HCT116 (cell line): ENCODE results near the gene NFIX. TPM values are rescaled to one million over a fixed set of nuclear protein-coding genes. Genes with fewer than 3 reads are reported as not detected.

Experiments used
- ATAC-seq: fragments of 200-7000 bp; cut with Tn5 transposase; 2 replicates; pipeline ENCODE4 v1.9.1; 2020; ENCODE audit warnings: mild to moderate bottlenecking, moderate library complexity
- BruUV-seq: library from RNA; stranded (reverse); fragments of 400-500 nt; replicated peaks from 2 replicates; lab custom pipeline; 2021; lab: Mats Ljungman, UMichigan
- CTCF ChIA-PET: fragments of 300-600 bp; sonication (Branson Sonifier 250); formaldehyde crosslinking; loops from one replicate; lab custom pipeline; 2021; ENCODE audit warnings: antibody characterized with exemption; lab: Charles Lee
- POLR2A ChIA-PET: fragments of 300-600, 350-600 bp; sonication (Branson Sonifier 250); formaldehyde crosslinking; loops from one replicate; lab custom pipeline; 2021; ENCODE audit warnings: antibody characterized with exemption; lab: Charles Lee
- RAD21 ChIA-PET, 2 experiments: fragments of 300-600 bp; sonication (Branson Sonifier 250); formaldehyde crosslinking; loops; one replicate each; lab custom pipeline; 2023; ENCODE audit warnings: low total read pairs in 2 of 2; ENCODE audit not compliant: uncharacterized antibody in 2 of 2, unreplicated experiment in 2 of 2, low non-redundant PET in 1 of 2; lab: Charles Lee
- DNase-seq: peaks from one replicate; pipeline ENCODE4 v3.0.0-alpha.2; 2010; ENCODE audit warnings: low read depth, low spot score
- H2AFZ ChIP-seq: fragments of 200-600 bp; shearing (Covaris generic), sonication (generic); 2 replicates; pipeline ENCODE4 v1.6.1; 2017; ENCODE audit warnings: low read depth, mixed run types, mixed read lengths, antibody characterized with exemption, low read length; ENCODE audit not compliant: poor library complexity, severe bottlenecking
- H3K27ac ChIP-seq: 2 replicates; pipeline ENCODE4 v1.5.1; 2012; ENCODE audit warnings: low read depth, low read length
- H3K27me3 ChIP-seq: fragments of 200-600 bp; sonication (generic); 2 replicates; pipeline ENCODE4 v1.6.1; 2016; ENCODE audit warnings: mixed run types, low read length, mixed read lengths; ENCODE audit not compliant: insufficient read depth
- H3K36me3 ChIP-seq, 2 experiments: fragments of 200-500 bp in 1 of 2; fragments of 200-600 bp in 1 of 2; sonication (Bioruptor generic) in 1 of 2; sonication (generic) in 1 of 2; 2 replicates each; pipeline versions ENCODE4 v1.5.1 to v1.6.1; 2014 to 2016; ENCODE audit warnings: low read length in 2 of 2, inconsistent platforms in 1 of 2, mixed read lengths in 1 of 2, mixed run types in 1 of 2; ENCODE audit not compliant: insufficient read depth in 2 of 2, control insufficient read depth in 1 of 2
- H3K4me1 ChIP-seq, 2 experiments: fragments of 200-600 bp in 1 of 2; sonication (generic) in 1 of 2; 2 replicates each; pipeline versions ENCODE4 v1.5.1 to v1.6.1; 2012 to 2017; ENCODE audit warnings: low read length in 2 of 2, inconsistent platforms in 1 of 2, mild to moderate bottlenecking in 1 of 2, mixed read lengths in 1 of 2, mixed run types in 1 of 2, moderate library complexity in 1 of 2; ENCODE audit not compliant: insufficient read depth in 2 of 2, control insufficient read depth in 1 of 2
- H3K4me2 ChIP-seq: fragments of 200-600 bp; sonication (generic); 2 replicates; pipeline ENCODE4 v1.6.1; 2017; ENCODE audit warnings: mixed run types, low read length, mixed read lengths
- H3K4me3 ChIP-seq, 2 experiments: fragments of 200-600 bp in 1 of 2; sonication (generic) in 1 of 2; replicated peaks in 1 of 2; 2 replicates each; pipeline ENCODE4 v1.5.1; 2011 to 2016; ENCODE audit warnings: low read length in 2 of 2, control low read depth in 1 of 2, low read depth in 1 of 2, mild to moderate bottlenecking in 1 of 2, mixed read lengths in 1 of 2, mixed run types in 1 of 2
- H3K79me2 ChIP-seq: fragments of 200-600 bp; sonication (generic); 2 replicates; pipeline ENCODE4 v1.6.1; 2017; ENCODE audit warnings: mild to moderate bottlenecking, mixed run types, low read length, moderate library complexity, mixed read lengths; ENCODE audit not compliant: insufficient read depth
- H3K9ac ChIP-seq: fragments of 200-600 bp; sonication (generic); 2 replicates; pipeline ENCODE4 v1.6.1; 2016; ENCODE audit warnings: low read length, mixed read lengths
- H3K9me2 ChIP-seq: fragments of 200-600 bp; sonication (generic), shearing (Covaris generic); 2 replicates; pipeline ENCODE4 v1.6.1; 2017; ENCODE audit warnings: mixed run types, mild to moderate bottlenecking, moderate library complexity; ENCODE audit not compliant: insufficient read depth
- H3K9me3 ChIP-seq, 2 experiments: fragments of 200-500 bp in 1 of 2; fragments of 200-600 bp in 1 of 2; sonication (Bioruptor generic) in 1 of 2; sonication (generic) in 1 of 2; 2 replicates each; pipeline ENCODE4 v1.6.1; 2014 to 2017; ENCODE audit warnings: low read length in 2 of 2, mixed read lengths in 2 of 2, inconsistent platforms in 1 of 2, low read depth in 1 of 2, mild to moderate bottlenecking in 1 of 2, mixed run types in 1 of 2, moderate library complexity in 1 of 2; ENCODE audit not compliant: control insufficient read depth in 1 of 2, insufficient read depth in 1 of 2
- H4K20me1 ChIP-seq: fragments of 200-600 bp; sonication (generic), shearing (Covaris generic); 2 replicates; pipeline ENCODE4 v1.6.1; 2017; ENCODE audit warnings: mixed run types, mild to moderate bottlenecking, moderate library complexity; ENCODE audit not compliant: insufficient read depth
- CTCF ChIP-seq, 3 experiments: fragments of 200-600 bp in 1 of 3; sonication (generic) in 1 of 3; IDR thresholded peaks in 2 of 3; conservative IDR thresholded peaks in 1 of 3; 2 replicates each; pipeline ENCODE4 v1.5.1; 2012 to 2017; ENCODE audit warnings: low read depth in 2 of 3, low read length in 2 of 3, antibody characterized with exemption in 1 of 3, borderline replicate concordance in 1 of 3, control low read depth in 1 of 3, mild to moderate bottlenecking in 1 of 3, mixed read lengths in 1 of 3, mixed run types in 1 of 3, moderate library complexity in 1 of 3; ENCODE audit not compliant: insufficient read depth in 1 of 3
- MAX ChIP-seq: IDR thresholded peaks from 2 replicates; pipeline ENCODE4 v1.6.1; 2012
- POLR2A ChIP-seq: IDR thresholded peaks from 2 replicates; pipeline ENCODE4 v1.7.0; 2011; ENCODE audit warnings: borderline replicate concordance; ENCODE audit not compliant: insufficient read depth, insufficient read length; ENCODE audit errors: extremely low read depth
- RAD21 ChIP-seq: IDR thresholded peaks from 2 replicates; pipeline ENCODE4 v1.6.1; 2012; ENCODE audit warnings: low read depth, mild to moderate bottlenecking
- SRF ChIP-seq: IDR thresholded peaks from 2 replicates; pipeline ENCODE4 v1.6.1; 2012; ENCODE audit warnings: low read depth
- ZFX ChIP-seq: fragments of 450-650 bp; IDR thresholded peaks from 2 replicates; pipeline ENCODE4 v1.6.1; 2017
- intact Hi-C: fragments of 100-400 bp; cut with micrococcal nuclease; formaldehyde crosslinking; loops from 2 replicates; pipeline ENCODE4 v1.10.0; 2022
- total RNA-seq: library from RNA; stranded (reverse); gene quantifications from one replicate; pipeline ENCODE4 v1.2.1, GENCODE V29; 2021; ENCODE audit not compliant: unreplicated experiment

NFIX gene
- total RNA-seq, 1 experiment from 2014 or later = 34.8 TPM

- no peaks in the 10 kb centered on the region for H3K36me3 ChIP-seq
- TF ChIP-seq POLR2A (no peak), ZFX (no peak), RAD21 (peak; percentile 99), SRF (no peak), CTCF (IDR thresholded peaks at IDR 0.05 in 2 of 3, conservative IDR thresholded peaks at IDR 0.05 in 1 of 3; ENCODE audit: borderline replicate concordance in 1 of 3, insufficient read depth in 1 of 3, low read depth in 2 of 3, low read length in 2 of 3) (peak; percentile 87 to 97 (median 92)), MAX (peak; percentile 26; the same call in 1 of the 2 replicates)
- no peaks in the 10 kb centered on the region for H3K9me2 ChIP-seq
- intact Hi-C loops = loop anchor here (1.0 kb wide), 2 partner anchors 27 to 78 kb away; no protein-coding TSS in a partner anchor
- peak overlapping the region; percentile 91 for H2AFZ ChIP-seq
- H3K4me3 ChIP-seq = peak overlapping the region; percentile 51 to 66
- no peaks in the 10 kb centered on the region for H3K9me3 ChIP-seq
- H3K27me3 ChIP-seq = no peaks in the 10 kb centered on the region
- ChIA-PET POLR2A (interaction anchor here (0.7 to 1.9 kb wide), 7 partner anchors 16 to 96 kb away, joined by 3 to 8 read pairs (median 4); no protein-coding TSS in a partner anchor), CTCF (interaction anchor here (0.6 to 8.6 kb wide), 24 partner anchors 8 to 1261 kb away, joined by 3 to 155 read pairs (median 6); no protein-coding TSS in a partner anchor), RAD21 (interaction anchor here (0.5 to 4.5 kb wide), 19 partner anchors 9 to 211 kb away, joined by 3 to 30 read pairs (median 5); no protein-coding TSS in a partner anchor)
- peak overlapping the region; percentile 78 for H3K27ac ChIP-seq
- BruUV-seq = no TSS peak
- peaks cover 41 to 56% of the 10 kb centered on the region in 2 experiments for H3K4me1 ChIP-seq
- no peaks in the 10 kb centered on the region for H4K20me1 ChIP-seq
- ATAC-seq (peak; percentile 86), DNase-seq (peak; percentile 59)
- no peaks in the 10 kb centered on the region for H3K79me2 ChIP-seq
- H3K9ac ChIP-seq = peak overlapping the region; percentile 68
- peak overlapping the region; percentile 100 for H3K4me2 ChIP-seq
These were observed 66.0 kb downstream of the NFIX start for GRCh38 chr19:13060964-13061927.
